ENCODE results near the gene POMT1. TPM values are rescaled to one million over a fixed set of nuclear protein-coding genes. Genes with fewer than 3 reads are reported as not detected.

The POMT1 gene
- total and polyA plus RNA-seq, 2 experiments from 2014 or later: 20.2 to 32.4 TPM

DNA sequence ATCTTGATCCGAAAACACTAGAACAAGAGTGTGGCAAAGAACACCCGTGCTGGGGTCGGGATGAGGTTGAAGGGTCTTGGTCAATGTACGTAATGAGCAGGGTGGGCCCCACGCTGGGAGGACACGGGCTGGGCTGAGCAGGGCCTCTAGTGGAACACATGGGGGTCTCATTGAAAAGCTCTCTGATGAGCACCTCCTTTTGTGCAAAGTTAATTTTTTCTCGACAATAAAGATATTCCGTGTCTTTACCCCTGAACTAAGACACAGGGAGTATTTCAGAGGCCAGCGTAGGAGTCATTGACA lies 20.3 kb downstream of the POMT1 start (continued):
- no peak for TF ChIP-seq CREB1 (CRISPR knock-in tag; IDR thresholded peaks at IDR 0.05; ENCODE audit: low read depth)
- TF ChIP-seq, protein P1, sequence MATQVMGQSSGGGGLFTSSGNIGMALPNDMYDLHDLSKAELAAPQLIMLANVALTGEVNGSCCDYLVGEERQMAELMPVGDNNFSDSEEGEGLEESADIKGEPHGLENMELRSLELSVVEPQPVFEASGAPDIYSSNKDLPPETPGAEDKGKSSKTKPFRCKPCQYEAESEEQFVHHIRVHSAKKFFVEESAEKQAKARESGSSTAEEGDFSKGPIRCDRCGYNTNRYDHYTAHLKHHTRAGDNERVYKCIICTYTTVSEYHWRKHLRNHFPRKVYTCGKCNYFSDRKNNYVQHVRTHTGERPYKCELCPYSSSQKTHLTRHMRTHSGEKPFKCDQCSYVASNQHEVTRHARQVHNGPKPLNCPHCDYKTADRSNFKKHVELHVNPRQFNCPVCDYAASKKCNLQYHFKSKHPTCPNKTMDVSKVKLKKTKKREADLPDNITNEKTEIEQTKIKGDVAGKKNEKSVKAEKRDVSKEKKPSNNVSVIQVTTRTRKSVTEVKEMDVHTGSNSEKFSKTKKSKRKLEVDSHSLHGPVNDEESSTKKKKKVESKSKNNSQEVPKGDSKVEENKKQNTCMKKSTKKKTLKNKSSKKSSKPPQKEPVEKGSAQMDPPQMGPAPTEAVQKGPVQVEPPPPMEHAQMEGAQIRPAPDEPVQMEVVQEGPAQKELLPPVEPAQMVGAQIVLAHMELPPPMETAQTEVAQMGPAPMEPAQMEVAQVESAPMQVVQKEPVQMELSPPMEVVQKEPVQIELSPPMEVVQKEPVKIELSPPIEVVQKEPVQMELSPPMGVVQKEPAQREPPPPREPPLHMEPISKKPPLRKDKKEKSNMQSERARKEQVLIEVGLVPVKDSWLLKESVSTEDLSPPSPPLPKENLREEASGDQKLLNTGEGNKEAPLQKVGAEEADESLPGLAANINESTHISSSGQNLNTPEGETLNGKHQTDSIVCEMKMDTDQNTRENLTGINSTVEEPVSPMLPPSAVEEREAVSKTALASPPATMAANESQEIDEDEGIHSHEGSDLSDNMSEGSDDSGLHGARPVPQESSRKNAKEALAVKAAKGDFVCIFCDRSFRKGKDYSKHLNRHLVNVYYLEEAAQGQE (IDR thresholded peaks at IDR 0.05; ENCODE audit: unreplicated experiment): no peak

DNA sequence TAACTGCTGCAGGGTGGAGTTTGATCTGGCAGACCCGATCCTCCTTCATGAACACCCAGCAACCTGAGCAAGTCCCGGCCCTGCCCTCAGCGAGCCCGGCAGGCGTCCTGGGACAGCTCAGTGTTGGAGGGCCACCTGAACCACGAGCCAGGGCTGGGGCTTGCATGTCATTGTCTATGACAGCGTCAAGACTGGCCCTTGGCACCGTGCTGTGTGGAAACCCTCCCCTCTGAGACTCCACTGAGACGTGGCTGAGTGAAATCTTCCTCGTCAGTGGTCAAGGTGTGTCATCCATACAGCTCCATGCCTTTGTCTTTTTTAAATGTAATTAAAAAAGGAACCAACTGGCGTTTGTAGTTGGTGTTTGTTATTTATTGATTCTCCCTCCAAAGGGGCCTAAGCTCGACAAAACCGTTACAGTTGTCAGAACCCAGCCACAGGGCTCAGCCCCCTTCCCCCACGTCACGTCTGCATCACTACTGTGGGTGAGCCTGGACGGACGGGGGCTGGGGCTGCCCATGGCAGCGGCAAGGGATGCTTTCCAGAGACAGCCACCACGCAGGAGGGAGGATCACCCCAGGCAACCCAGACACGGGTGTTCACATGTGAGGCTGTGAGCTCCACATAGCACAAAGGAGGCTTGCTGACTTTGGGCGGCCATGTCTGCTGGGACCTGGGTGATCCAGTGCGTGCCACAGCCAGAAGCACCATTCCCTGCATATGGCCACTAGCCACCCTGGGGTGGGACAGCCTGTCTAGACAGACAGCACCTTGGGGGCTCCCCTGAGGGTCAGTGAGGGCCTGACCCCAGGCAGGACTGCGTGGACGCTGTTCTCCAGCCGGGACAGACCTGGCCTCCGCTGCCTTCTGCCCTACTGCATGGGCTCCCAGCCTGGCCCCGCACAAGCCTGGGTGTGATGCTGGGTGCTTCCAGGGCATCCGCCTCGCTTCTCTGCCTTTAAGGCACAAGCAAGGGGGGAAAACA lies 21.0 kb downstream of the POMT1 start:
- DNase-seq (ENCODE audit: low spot score) (no peak), ATAC-seq (no peak; the same call in 2 of the 3 replicates)
- Mint-ChIP-seq H3K9me3 (no peaks in the 10 kb centered on the region), H3K36me3 (ENCODE audit: low read depth) (peaks cover 72% of the 10 kb centered on the region), H3K27ac (no peak overlapping the region), H3K27me3 (ENCODE audit: insufficient read depth, low read depth, poor library complexity) (peaks cover 21% of the 10 kb centered on the region), H3K4me1 (no peaks in the 10 kb centered on the region), H3K4me3 (no peak overlapping the region)
- H3K4me2 ChIP-seq: no peak overlapping the region
- no peaks in the 10 kb centered on the region; the same call in 1 of the 2 replicates for H4K20me1 ChIP-seq (replicated peaks; ENCODE audit: insufficient read depth)
- 0 out of 2 replicates have a peak, but pooled peaks cover 9% of the 10 kb centered on the region for H3F3A ChIP-seq (replicated peaks; ENCODE audit: low read depth)
- no peaks in the 10 kb centered on the region for H3K4me1 ChIP-seq (ENCODE audit: insufficient read depth)
- no peaks in the 10 kb centered on the region for H3K27me3 ChIP-seq (ENCODE audit: insufficient read depth)
- no peak overlapping the region for H2AFZ ChIP-seq
- H3K36me3 ChIP-seq (ENCODE audit: insufficient read depth): peaks cover 14% of the 10 kb centered on the region; the same call in 1 of the 2 replicates
- H3K4me3 ChIP-seq: no peak overlapping the region
- H3K27ac ChIP-seq (ENCODE audit: low read depth): no peak overlapping the region
- no peaks in the 10 kb centered on the region for H3K79me2 ChIP-seq (replicated peaks; ENCODE audit: insufficient read depth)
- H3K9me2 ChIP-seq (ENCODE audit: insufficient read depth): no peaks in the 10 kb centered on the region
- TF ChIP-seq JUNB (IDR thresholded peaks at IDR 0.05; ENCODE audit: unreplicated experiment) (no peak), CREB1 (CRISPR knock-in tag; IDR thresholded peaks at IDR 0.05; ENCODE audit: low read depth) (no peak), ZNF331 (CRISPR knock-in tag; IDR thresholded peaks at IDR 0.05; ENCODE audit: low read depth) (no peak), EZH2phosphoT487 (IDR thresholded peaks at IDR 0.05; ENCODE audit: unreplicated experiment) (no peak), ZNF114 (CRISPR knock-in tag; IDR thresholded peaks at IDR 0.05) (no peak), NANOG (IDR thresholded peaks at IDR 0.05; ENCODE audit: borderline replicate concordance) (no peak), EZH2 (IDR thresholded peaks at IDR 0.05; ENCODE audit: low read depth, unreplicated experiment) (no peak), POLR2AphosphoS5 (IDR thresholded peaks at IDR 0.05; ENCODE audit: low read depth) (no peak), STAT1 (IDR thresholded peaks at IDR 0.05; ENCODE audit: unreplicated experiment) (no peak)
- TF ChIP-seq, protein P2, sequence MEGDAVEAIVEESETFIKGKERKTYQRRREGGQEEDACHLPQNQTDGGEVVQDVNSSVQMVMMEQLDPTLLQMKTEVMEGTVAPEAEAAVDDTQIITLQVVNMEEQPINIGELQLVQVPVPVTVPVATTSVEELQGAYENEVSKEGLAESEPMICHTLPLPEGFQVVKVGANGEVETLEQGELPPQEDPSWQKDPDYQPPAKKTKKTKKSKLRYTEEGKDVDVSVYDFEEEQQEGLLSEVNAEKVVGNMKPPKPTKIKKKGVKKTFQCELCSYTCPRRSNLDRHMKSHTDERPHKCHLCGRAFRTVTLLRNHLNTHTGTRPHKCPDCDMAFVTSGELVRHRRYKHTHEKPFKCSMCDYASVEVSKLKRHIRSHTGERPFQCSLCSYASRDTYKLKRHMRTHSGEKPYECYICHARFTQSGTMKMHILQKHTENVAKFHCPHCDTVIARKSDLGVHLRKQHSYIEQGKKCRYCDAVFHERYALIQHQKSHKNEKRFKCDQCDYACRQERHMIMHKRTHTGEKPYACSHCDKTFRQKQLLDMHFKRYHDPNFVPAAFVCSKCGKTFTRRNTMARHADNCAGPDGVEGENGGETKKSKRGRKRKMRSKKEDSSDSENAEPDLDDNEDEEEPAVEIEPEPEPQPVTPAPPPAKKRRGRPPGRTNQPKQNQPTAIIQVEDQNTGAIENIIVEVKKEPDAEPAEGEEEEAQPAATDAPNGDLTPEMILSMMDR (conservative IDR thresholded peaks at IDR 0.05; ENCODE audit: low read depth in 2 of 2): no peak
- TF ChIP-seq, protein P1 (IDR thresholded peaks at IDR 0.05; ENCODE audit: unreplicated experiment): no peak

All from GM23338 (cell line).